HCT116 (cell line): ENCODE data around the gene CUX1. TPM values are rescaled to one million over a fixed set of nuclear protein-coding genes. Genes with fewer than 3 reads are reported as not detected.
A peak's percentile ranks its signal among the peaks of the same experiment; 100 is the strongest.

Source experiments
- ATAC-seq: fragments of 200-7000 bp; cut with Tn5 transposase; 2 replicates; pipeline ENCODE4 v1.9.1; 2020; ENCODE audit warnings: mild to moderate bottlenecking, moderate library complexity
- BruUV-seq: library from RNA; stranded (reverse); fragments of 400-500 nt; replicated peaks from 2 replicates; lab custom pipeline; 2021; lab: Mats Ljungman, UMichigan
- CTCF ChIA-PET: fragments of 300-600 bp; sonication (Branson Sonifier 250); formaldehyde crosslinking; loops from one replicate; lab custom pipeline; 2021; ENCODE audit warnings: antibody characterized with exemption; lab: Charles Lee
- POLR2A ChIA-PET: fragments of 300-600, 350-600 bp; sonication (Branson Sonifier 250); formaldehyde crosslinking; loops from one replicate; lab custom pipeline; 2021; ENCODE audit warnings: antibody characterized with exemption; lab: Charles Lee
- RAD21 ChIA-PET, 2 experiments: fragments of 300-600 bp; sonication (Branson Sonifier 250); formaldehyde crosslinking; loops; one replicate each; lab custom pipeline; 2023; ENCODE audit warnings: low total read pairs in 2 of 2; ENCODE audit not compliant: uncharacterized antibody in 2 of 2, unreplicated experiment in 2 of 2, low non-redundant PET in 1 of 2; lab: Charles Lee
- DNase-seq: peaks from one replicate; pipeline ENCODE4 v3.0.0-alpha.2; 2010; ENCODE audit warnings: low read depth, low spot score
- H2AFZ ChIP-seq: fragments of 200-600 bp; shearing (Covaris generic), sonication (generic); 2 replicates; pipeline ENCODE4 v1.6.1; 2017; ENCODE audit warnings: low read depth, mixed run types, mixed read lengths, antibody characterized with exemption, low read length; ENCODE audit not compliant: poor library complexity, severe bottlenecking
- H3K27ac ChIP-seq: 2 replicates; pipeline ENCODE4 v1.5.1; 2012; ENCODE audit warnings: low read depth, low read length
- H3K27me3 ChIP-seq: fragments of 200-600 bp; sonication (generic); 2 replicates; pipeline ENCODE4 v1.6.1; 2016; ENCODE audit warnings: mixed run types, low read length, mixed read lengths; ENCODE audit not compliant: insufficient read depth
- H3K36me3 ChIP-seq, 2 experiments: fragments of 200-500 bp in 1 of 2; fragments of 200-600 bp in 1 of 2; sonication (Bioruptor generic) in 1 of 2; sonication (generic) in 1 of 2; 2 replicates each; pipeline versions ENCODE4 v1.5.1 to v1.6.1; 2014 to 2016; ENCODE audit warnings: low read length in 2 of 2, inconsistent platforms in 1 of 2, mixed read lengths in 1 of 2, mixed run types in 1 of 2; ENCODE audit not compliant: insufficient read depth in 2 of 2, control insufficient read depth in 1 of 2
- H3K4me1 ChIP-seq, 2 experiments: fragments of 200-600 bp in 1 of 2; sonication (generic) in 1 of 2; 2 replicates each; pipeline versions ENCODE4 v1.5.1 to v1.6.1; 2012 to 2017; ENCODE audit warnings: low read length in 2 of 2, inconsistent platforms in 1 of 2, mild to moderate bottlenecking in 1 of 2, mixed read lengths in 1 of 2, mixed run types in 1 of 2, moderate library complexity in 1 of 2; ENCODE audit not compliant: insufficient read depth in 2 of 2, control insufficient read depth in 1 of 2
- H3K4me2 ChIP-seq: fragments of 200-600 bp; sonication (generic); 2 replicates; pipeline ENCODE4 v1.6.1; 2017; ENCODE audit warnings: mixed run types, low read length, mixed read lengths
- H3K4me3 ChIP-seq, 2 experiments: fragments of 200-600 bp in 1 of 2; sonication (generic) in 1 of 2; replicated peaks in 1 of 2; 2 replicates each; pipeline ENCODE4 v1.5.1; 2011 to 2016; ENCODE audit warnings: low read length in 2 of 2, control low read depth in 1 of 2, low read depth in 1 of 2, mild to moderate bottlenecking in 1 of 2, mixed read lengths in 1 of 2, mixed run types in 1 of 2
- H3K79me2 ChIP-seq: fragments of 200-600 bp; sonication (generic); 2 replicates; pipeline ENCODE4 v1.6.1; 2017; ENCODE audit warnings: mild to moderate bottlenecking, mixed run types, low read length, moderate library complexity, mixed read lengths; ENCODE audit not compliant: insufficient read depth
- H3K9ac ChIP-seq: fragments of 200-600 bp; sonication (generic); 2 replicates; pipeline ENCODE4 v1.6.1; 2016; ENCODE audit warnings: low read length, mixed read lengths
- H3K9me2 ChIP-seq: fragments of 200-600 bp; sonication (generic), shearing (Covaris generic); 2 replicates; pipeline ENCODE4 v1.6.1; 2017; ENCODE audit warnings: mixed run types, mild to moderate bottlenecking, moderate library complexity; ENCODE audit not compliant: insufficient read depth
- H3K9me3 ChIP-seq, 2 experiments: fragments of 200-500 bp in 1 of 2; fragments of 200-600 bp in 1 of 2; sonication (Bioruptor generic) in 1 of 2; sonication (generic) in 1 of 2; 2 replicates each; pipeline ENCODE4 v1.6.1; 2014 to 2017; ENCODE audit warnings: low read length in 2 of 2, mixed read lengths in 2 of 2, inconsistent platforms in 1 of 2, low read depth in 1 of 2, mild to moderate bottlenecking in 1 of 2, mixed run types in 1 of 2, moderate library complexity in 1 of 2; ENCODE audit not compliant: control insufficient read depth in 1 of 2, insufficient read depth in 1 of 2
- H4K20me1 ChIP-seq: fragments of 200-600 bp; sonication (generic), shearing (Covaris generic); 2 replicates; pipeline ENCODE4 v1.6.1; 2017; ENCODE audit warnings: mixed run types, mild to moderate bottlenecking, moderate library complexity; ENCODE audit not compliant: insufficient read depth
- CBX3 ChIP-seq: IDR thresholded peaks from 2 replicates; pipeline ENCODE4 v1.6.1; 2012; ENCODE audit warnings: low read depth
- CEBPB ChIP-seq: IDR thresholded peaks from 2 replicates; pipeline ENCODE4 v1.6.1; 2012; ENCODE audit warnings: low read depth
- CTCF ChIP-seq, 3 experiments: fragments of 200-600 bp in 1 of 3; sonication (generic) in 1 of 3; IDR thresholded peaks in 2 of 3; conservative IDR thresholded peaks in 1 of 3; 2 replicates each; pipeline ENCODE4 v1.5.1; 2012 to 2017; ENCODE audit warnings: low read depth in 2 of 3, low read length in 2 of 3, antibody characterized with exemption in 1 of 3, borderline replicate concordance in 1 of 3, control low read depth in 1 of 3, mild to moderate bottlenecking in 1 of 3, mixed read lengths in 1 of 3, mixed run types in 1 of 3, moderate library complexity in 1 of 3; ENCODE audit not compliant: insufficient read depth in 1 of 3
- EZH2 ChIP-seq: fragments of 200-600 bp; sonication (generic); IDR thresholded peaks from 2 replicates; pipeline ENCODE4 v1.6.1; 2017; ENCODE audit warnings: antibody characterized with exemption, mixed run types
- POLR2A ChIP-seq: IDR thresholded peaks from 2 replicates; pipeline ENCODE4 v1.7.0; 2011; ENCODE audit warnings: borderline replicate concordance; ENCODE audit not compliant: insufficient read depth, insufficient read length; ENCODE audit errors: extremely low read depth
- SIN3A ChIP-seq: IDR thresholded peaks from 2 replicates; pipeline ENCODE4 v1.6.1; 2012; ENCODE audit warnings: low read depth
- SP1 ChIP-seq: IDR thresholded peaks from 2 replicates; pipeline ENCODE4 v1.6.1; 2012; ENCODE audit warnings: low read depth
- TCF7L2 ChIP-seq: IDR thresholded peaks from 2 replicates; pipeline ENCODE4 v1.7.0; 2011; ENCODE audit warnings: borderline replicate concordance, inconsistent platforms; ENCODE audit not compliant: insufficient read depth, insufficient read length; ENCODE audit errors: extremely low read depth
- ZFX ChIP-seq: fragments of 450-650 bp; IDR thresholded peaks from 2 replicates; pipeline ENCODE4 v1.6.1; 2017
- intact Hi-C: fragments of 100-400 bp; cut with micrococcal nuclease; formaldehyde crosslinking; loops from 2 replicates; pipeline ENCODE4 v1.10.0; 2022
- total RNA-seq: library from RNA; stranded (reverse); gene quantifications from one replicate; pipeline ENCODE4 v1.2.1, GENCODE V29; 2021; ENCODE audit not compliant: unreplicated experiment

The CUX1 gene
- total RNA-seq, 1 experiment from 2014 or later: 68.9 TPM

- intact Hi-C loops: loop anchor here (10.0 kb wide), 1 partner anchor 378 kb away; no protein-coding TSS in a partner anchor
- ChIA-PET RAD21 (no interaction called here), POLR2A (no interaction called here), CTCF (no interaction called here)
- BruUV-seq: no TSS peak
- Histone ChIP-seq H3K36me3 (peaks cover 3 to 4% of the 10 kb centered on the region in 2 experiments; a peak in 3 of 4 replicates), H2AFZ (no peak overlapping the region), H3K9ac (no peak overlapping the region), H3K79me2 (no peaks in the 10 kb centered on the region), H3K27me3 (no peaks in the 10 kb centered on the region), H3K27ac (no peak overlapping the region), H4K20me1 (no peaks in the 10 kb centered on the region), H3K9me3 (no peaks in the 10 kb centered on the region), H3K4me2 (0 out of 2 replicates have a peak overlapping the region, but pooled peaks have one; percentile 12), H3K4me1 (peaks cover 0 to 13% of the 10 kb centered on the region in 2 experiments; a peak in 1 of 4 replicates), H3K9me2 (no peaks in the 10 kb centered on the region), H3K4me3 (no peak overlapping the region)
- no peak for DNase-seq
- TF ChIP-seq TCF7L2: no peak
- no peak for TF ChIP-seq CTCF (IDR thresholded peaks at IDR 0.05 in 2 of 3, conservative IDR thresholded peaks at IDR 0.05 in 1 of 3; ENCODE audit: borderline replicate concordance in 1 of 3, insufficient read depth in 1 of 3, low read depth in 2 of 3, low read length in 2 of 3)
- no peak for TF ChIP-seq SP1
- no peak for TF ChIP-seq CEBPB
- no peak for TF ChIP-seq SIN3A
- TF ChIP-seq EZH2: no peak
- TF ChIP-seq POLR2A: no peak
- no peak for TF ChIP-seq ZFX
- no peak for TF ChIP-seq CBX3
- no peak for ATAC-seq
Measured at GRCh38 chr7:102232611-102233286, 415.3 kb downstream of the CUX1 start.
